GM10266 (cell line): ENCODE measurements around the gene CHMP2A.

Experiments
- DNase-seq: peaks from one replicate; pipeline ENCODE4 v3.0.0; 2012; ENCODE audit errors: extremely low spot score
- TF ChIP-seq, protein P1 (sequence below): IDR thresholded peaks from 2 replicates; pipeline ENCODE4 v1.5.1; 2012; ENCODE audit warnings: mild to moderate bottlenecking, low read depth; ENCODE audit not compliant: control insufficient read depth, insufficient read depth; ENCODE audit errors: missing control alignments

Gene CHMP2A

GRCh38 chr19:58554494-58555368 is at the start of gene CHMP2A:
TSS of gene CHMP2A (minus strand) at chr19:58555105. CDS start at chr19:58554212, 893 bp downstream.
- DNase-seq = peak; percentile 94
- TF ChIP-seq, protein P1, sequence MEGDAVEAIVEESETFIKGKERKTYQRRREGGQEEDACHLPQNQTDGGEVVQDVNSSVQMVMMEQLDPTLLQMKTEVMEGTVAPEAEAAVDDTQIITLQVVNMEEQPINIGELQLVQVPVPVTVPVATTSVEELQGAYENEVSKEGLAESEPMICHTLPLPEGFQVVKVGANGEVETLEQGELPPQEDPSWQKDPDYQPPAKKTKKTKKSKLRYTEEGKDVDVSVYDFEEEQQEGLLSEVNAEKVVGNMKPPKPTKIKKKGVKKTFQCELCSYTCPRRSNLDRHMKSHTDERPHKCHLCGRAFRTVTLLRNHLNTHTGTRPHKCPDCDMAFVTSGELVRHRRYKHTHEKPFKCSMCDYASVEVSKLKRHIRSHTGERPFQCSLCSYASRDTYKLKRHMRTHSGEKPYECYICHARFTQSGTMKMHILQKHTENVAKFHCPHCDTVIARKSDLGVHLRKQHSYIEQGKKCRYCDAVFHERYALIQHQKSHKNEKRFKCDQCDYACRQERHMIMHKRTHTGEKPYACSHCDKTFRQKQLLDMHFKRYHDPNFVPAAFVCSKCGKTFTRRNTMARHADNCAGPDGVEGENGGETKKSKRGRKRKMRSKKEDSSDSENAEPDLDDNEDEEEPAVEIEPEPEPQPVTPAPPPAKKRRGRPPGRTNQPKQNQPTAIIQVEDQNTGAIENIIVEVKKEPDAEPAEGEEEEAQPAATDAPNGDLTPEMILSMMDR = no peak

DNA sequence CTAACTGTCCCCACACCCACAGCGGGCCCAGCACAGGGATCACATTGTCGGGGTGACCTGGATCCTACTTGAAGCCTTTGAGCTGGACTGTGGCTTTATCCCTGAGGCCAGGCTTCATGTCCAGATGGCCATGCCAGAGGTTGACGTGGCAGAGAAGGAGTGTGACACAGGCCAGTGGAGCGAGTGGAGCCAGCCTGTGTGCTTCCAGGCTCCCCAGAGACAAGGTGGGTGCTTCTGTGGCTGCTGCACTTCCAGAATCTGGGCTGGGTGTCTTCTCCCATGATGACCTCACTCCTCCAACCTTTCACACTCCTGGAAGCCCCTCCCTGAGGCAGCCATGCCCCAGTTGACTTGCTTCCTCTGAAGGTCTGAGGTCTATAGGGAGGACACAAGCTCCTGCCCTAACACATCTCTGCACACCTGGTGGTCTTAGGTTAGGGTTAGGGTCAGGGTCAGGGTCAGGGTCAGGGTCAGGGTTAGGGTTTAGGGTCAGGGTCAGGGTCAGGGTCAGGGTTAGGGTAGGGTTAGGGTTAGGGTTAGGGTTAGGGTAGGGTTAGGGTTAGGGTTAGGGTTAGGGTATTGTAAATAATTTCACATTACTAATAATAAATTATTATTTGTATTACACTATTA is 31.3 kb upstream of the CHMP2A start:
- no peak for DNase-seq
- TF ChIP-seq, protein P1 = no peak

DNA sequence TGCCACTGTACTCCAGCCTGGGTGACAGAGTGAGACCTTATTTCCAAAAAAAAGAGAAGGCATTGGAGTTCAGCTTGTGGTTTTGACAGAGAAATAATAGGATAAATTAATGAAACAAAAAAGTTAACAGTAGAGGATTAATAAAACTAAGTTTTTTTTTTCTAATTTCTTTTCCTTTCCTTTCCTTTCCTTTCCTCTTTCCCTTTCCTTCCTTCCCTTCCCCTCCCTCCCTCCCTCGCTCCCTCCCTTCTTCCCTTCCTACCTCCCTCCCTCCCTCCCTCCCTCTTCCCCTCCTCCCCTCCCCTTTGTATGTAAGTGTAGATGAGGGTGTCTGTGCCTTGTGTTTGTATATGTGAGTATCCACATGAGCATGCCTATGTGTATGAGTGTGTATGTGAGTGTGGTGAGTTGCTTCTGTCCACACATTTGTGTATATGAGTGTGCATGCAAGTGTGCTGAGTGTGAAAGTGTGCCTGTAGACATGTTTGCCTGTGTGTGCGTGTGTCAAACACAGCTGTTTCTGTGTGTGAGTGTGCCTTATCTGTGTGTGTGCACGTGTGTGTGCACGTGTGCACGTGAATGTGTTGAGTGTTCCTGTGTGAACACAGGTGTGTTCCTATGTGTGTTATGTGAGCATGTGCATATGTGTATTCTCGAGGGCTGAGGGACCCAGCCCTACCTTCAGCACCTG is 30.7 kb upstream of the CHMP2A start:
- TF ChIP-seq, protein P1 = no peak
- DNase-seq = no peak

- TF ChIP-seq, protein P1 = no peak
- DNase-seq = no peak
Measured at GRCh38 chr19:58584498-58585441, 29.9 kb upstream of the CHMP2A start.

DNA sequence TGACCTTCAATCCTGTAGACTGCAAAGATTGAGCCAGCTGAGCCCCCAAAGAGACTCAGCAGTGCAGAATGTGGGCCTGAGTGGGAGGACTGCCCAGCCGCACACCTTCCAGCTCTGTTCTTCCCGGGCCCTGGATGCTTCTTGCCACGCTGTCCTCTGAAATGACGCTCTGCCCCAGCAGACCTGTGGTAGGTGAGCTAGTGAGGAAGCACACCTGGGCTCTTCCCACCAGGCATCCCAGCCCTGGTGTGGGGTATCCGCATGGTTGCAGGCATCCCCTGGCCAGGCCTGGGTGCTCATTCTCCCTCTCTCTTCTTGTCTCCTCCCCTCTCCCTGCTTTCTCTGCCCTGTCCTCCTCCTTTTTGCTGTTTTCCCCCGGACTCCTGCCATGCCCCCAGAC is 28.1 kb upstream of the CHMP2A start:
- no peak for DNase-seq
- TF ChIP-seq, protein P1 = no peak

- TF ChIP-seq, protein P1 = peak; percentile 99
- peak; percentile 85 for DNase-seq
Measured at GRCh38 chr19:58581227-58582141, 26.6 kb upstream of the CHMP2A start.
